Ammon's horn (tissue), 1 donor: ENCODE measurements around the gene KLHL12.
A peak's percentile ranks its signal among the peaks of the same experiment; 100 is the strongest.

Experiments
- DNase-seq: peaks from one replicate; pipeline ENCODE4 v3.0.0-alpha.2; 2016; ENCODE audit warnings: low spot score

KLHL12 gene

DNA sequence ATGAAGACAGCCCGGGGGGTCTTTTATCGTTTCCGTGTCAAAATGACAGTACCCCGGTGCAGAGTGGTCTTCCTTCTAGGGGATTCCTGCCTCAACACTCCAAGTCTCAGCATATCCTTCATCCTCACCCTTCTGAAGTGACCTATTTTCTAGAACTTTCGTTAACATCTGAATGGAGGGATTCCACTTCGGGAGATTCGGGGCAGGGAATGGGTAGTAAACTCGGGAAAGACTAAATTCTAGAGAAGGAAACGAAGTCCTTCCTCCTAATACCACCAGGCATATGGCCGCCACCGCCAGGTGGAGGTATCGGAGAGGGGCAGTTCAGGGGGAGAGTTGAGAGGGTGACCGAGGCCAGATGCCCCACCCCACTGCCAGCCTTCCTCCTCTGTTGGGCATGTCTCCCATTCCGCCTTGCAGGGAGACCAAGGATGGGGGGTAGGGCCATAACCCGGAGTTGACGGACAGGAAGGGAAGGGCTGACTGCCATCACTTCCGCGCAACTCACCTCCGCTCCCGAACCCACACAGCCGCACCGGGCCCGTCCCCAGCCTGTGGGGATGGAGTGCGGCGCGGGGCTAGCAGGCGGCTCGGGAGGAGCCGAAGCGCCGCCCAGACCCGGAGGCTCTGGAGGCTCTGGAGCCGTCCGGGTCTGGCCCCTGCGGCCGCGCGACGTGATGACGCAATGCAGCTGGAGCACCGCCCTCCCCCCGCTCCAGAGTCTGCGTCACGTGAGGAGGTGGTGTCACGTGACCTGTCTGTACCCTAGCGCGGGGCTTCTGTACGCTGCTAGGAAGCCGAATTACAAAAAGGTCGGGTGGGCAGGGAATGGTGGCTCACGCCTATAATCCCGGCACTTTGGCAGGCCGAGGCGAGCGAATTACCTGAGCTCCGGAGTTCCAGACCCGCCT lies at the start of gene KLHL12:
Gene KLHL12, minus strand, starts transcription at position 654 of the 911 bp plus-strand sequence. CDS start 2,072 bp downstream, outside the sequence.
- peak; percentile 97 for DNase-seq

DNA sequence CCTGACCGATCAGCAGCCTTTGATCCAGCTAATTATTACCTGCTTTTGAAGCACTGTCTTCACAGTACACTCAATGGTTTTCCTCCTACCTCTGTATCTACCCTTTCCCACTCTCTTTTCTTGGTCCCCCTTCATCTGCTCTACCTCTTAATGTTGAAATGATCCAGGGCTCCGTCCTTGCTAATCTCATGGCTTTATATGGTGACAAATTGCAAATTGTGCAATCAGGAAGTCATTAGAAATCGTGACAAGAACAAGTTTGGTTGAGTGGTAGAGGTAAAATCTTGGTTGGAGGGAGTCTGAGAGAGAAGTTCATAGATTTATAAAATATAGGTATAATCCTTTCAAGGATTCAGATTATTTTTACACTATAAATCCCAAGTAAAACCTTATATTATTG lies 49.6 kb upstream of the KLHL12 start:
- no peak for DNase-seq

DNA sequence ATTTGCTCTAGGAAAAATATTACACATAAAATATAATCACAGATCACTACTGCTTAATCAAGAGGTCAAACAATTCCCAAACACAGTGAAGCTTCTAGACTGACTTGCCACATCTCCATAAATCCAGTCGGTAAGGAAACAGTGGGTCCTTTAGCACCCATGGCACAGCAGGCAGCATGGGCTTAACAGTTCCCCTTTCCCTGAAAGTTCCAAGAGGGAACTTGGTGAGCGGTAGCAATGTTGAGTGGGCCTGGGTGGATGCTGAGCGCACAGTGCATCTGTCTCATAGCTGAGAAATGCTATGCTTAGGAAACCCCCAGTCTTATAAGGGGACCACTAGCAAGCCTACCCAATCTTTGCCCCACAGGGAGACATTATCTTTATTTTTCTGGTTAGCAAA lies 47.8 kb upstream of the KLHL12 start:
- DNase-seq = no peak

DNA sequence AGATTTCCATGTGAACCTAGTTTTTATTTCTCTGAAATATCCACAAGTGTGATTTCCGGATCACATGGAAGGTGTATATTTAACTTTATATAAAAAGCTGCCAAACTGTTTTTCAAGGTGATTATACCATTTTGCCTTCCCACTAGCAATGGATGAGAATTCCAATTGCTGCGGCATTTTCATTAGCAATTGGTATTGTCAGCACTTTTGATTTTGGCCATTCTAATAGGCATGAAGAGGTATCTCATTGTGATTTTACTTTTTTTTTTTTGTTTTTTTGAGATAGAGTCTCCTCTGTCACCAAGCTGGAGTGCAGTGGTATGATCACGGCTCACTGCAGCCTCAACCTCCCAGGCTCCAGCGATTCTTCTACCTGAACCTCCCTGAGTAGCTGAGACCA lies 45.0 kb upstream of the KLHL12 start:
- DNase-seq = no peak

DNA sequence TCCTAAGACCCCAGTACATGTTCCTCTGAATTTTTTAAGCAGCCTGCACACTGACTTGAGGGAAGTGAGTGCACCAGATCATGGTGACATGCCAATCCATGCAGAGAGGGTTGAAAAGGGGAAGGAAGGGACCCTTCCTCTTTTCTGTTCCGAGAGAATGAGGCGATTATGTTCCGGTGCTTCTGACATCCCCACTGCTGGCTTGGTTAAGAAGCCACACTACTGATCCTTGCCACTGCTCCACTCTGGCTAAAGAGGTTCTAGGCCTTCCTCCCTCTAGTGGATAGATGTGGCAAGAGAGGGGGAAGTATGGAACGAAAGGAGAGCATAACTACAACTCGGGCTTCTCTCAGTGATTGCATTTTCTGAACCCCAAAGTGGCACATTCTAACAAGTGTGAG lies 41.9 kb upstream of the KLHL12 start:
- DNase-seq = peak; percentile 82

DNA sequence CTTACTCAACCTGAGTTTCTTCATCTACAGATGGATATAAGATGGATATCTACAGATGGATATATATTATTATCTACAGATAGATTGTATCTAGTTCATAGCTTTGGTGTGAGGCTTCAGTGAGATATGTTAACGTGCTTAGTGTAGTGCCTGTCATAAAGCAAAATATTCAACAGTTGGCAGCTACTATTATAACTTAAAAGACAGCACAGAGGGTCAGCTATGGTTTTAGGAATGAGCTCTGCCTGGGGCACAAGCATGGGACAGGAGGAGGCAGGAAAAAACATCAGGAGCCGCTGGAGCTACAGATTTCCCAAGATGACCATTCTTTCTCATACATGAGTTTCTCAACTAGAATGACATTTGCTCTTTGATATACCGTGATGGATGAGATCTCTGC lies 41.3 kb upstream of the KLHL12 start:
- no peak for DNase-seq

DNA sequence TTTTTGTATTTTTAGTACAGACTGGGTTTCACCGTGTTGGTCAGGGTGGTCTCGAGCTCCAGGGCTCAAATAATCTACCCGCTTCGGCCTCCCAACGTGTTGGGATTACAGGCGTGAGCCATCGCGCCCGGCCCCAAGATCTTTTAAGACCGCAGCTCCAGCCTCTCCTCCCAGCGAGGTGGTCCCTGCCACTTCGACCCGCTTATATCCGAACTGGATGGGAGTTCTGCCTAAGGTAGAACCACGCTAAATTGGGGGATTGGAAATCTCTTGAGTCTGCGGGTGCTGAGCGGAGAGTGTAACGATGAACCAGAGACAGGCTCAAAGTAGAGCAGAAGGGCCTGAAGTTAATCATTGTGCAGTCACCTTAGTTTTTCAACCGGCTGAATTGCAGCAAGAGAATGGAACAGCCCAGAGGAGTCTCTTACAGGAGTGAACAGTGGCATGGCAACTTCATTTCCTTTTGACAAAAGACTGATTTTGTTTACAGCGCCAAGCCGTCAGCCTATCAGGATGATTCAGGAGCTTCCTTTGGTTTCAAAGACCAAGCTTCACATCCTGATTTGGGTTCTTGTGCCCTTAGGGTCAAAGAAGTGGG lies 40.7 kb upstream of the KLHL12 start:
- DNase-seq = peak; percentile 46

DNA sequence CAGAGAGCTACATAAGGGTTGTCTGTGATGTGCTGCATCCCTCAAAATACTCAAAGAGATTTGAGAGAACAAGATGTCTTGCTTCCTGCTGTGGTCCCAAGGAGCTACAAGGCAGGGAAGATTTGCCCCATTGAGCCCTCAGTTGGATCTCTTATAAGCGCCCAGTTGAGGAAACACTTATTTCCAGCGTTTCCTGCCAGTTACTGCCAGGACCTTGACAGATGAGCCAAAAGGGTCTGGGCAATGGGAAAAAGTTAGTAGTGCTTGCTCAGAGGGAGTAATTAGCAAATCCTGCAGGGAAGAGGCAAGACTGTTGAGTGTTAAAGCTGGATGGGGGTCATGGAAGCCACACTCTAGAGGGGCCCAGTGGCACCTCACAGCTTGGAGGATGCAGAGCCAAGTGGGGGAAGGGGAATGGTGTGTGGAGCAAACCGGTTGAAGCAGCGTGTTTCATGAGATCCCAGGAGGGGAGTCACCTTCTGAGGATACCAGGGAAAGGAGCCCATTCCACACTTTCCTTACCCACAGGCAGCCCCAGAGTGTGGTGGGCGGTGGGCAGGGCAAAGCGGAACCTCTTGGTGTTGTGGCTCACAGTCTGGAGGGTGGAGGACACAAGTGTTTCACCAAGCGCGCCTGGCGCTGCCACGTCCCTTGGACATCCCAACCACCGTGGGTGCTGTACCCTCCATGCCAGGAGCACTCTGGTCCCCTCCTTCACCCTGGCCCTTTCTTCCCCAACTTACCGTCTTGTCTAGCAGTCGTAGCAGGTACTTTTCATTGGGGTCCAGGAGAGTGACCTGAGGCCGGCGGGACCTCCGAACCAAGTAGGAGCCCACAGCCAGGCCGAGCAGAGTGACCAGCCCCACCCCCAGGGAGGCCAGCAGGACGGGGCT lies 39.2 kb upstream of the KLHL12 start:
- peak; percentile 22 for DNase-seq

DNA sequence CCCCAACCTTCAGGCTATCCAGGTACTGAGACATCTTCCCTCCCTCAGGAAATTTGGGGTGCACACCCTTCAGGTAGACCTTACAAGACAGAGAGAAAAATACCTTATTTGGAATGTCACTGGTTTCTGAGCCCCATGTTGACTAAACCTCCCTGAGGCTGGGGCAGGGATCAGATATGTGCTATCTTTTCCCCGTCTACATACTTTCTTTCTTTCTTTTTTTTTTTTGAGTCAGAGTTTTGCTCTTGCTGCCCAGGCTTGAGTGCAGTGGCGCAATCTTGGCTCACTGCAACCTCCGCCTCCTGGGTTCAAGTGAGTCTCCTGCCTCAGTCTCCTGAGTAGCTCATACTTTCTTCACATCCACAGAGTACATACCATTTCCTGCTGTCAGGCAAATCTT lies 38.4 kb upstream of the KLHL12 start:
- DNase-seq = no peak

DNA sequence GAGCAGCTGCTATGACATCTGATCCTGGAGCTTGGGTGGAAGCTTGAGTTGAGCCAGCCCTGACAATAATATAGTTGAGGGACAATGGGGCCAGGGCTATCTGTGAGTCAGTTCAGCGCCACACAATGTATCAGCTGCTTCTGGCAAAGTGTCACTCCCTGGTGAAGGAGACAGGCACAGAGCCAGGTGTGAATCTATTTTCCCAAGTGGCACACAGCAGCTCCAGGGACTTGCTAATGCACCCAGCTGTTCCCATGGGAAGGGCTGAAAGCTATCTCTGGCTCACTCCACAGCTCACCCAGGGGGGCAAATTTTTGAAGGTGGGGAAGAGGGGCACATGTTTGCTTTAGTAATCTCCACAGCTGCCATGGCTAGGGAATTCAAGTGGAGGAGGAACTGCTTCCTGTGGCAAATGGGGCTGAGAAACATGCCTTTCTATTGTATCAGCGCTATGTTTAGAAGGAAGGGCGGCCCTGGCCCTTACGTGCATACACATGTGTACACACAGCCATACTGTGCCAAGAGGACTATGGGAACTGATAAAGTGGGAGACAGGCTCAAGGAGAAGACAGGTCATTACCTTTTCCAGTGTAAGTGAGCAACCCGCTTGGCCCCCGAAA lies 37.9 kb upstream of the KLHL12 start:
- DNase-seq = no peak

DNA sequence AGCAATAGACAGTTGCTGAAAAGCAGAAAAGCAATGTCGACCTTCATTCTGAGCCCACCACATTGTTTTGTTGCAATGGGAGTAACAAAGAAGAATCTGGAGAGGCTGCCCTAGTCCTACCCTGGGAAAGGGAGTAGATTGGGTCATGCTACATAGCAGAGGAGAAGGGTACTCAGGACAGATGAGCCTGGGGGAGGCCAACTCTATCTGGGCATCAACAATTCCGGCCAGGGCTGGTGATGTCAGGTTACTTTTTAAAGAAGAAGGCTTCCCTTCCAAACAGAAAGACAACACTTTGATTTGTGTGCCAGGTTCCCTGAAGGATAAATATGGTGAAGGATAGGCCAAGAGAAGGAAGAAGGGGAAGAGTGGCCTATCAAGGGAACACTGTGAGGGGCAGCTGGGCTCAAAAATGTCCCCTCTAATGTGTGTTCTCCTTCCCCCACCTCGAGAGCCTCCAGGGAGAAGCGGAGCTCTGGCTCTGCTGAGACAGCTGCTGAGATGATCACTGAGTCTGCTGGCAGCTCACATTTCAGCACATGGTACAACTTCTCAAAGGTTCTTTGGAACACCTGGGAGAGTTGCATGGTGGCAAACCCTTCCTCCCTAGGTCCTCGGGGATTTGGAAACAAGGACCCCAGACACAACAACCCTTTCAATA lies 34.3 kb upstream of the KLHL12 start:
- DNase-seq = no peak

DNA sequence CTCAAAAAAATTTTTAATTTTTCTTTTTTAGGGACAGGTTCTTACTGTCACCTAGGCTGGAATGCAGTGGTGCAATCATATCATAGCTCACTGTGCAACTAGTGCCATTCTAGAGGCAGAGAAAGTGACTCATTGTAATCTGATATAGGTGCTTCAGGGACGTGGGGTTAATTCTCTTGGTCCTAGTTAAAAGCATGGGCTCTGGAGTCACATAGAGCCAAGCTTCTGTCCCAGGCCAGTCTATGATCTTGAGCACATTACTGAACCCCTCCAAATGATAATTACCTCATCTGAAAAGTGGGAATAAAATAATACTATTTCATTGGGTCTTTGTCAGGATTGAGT lies 32.2 kb upstream of the KLHL12 start:
- DNase-seq = no peak

DNA sequence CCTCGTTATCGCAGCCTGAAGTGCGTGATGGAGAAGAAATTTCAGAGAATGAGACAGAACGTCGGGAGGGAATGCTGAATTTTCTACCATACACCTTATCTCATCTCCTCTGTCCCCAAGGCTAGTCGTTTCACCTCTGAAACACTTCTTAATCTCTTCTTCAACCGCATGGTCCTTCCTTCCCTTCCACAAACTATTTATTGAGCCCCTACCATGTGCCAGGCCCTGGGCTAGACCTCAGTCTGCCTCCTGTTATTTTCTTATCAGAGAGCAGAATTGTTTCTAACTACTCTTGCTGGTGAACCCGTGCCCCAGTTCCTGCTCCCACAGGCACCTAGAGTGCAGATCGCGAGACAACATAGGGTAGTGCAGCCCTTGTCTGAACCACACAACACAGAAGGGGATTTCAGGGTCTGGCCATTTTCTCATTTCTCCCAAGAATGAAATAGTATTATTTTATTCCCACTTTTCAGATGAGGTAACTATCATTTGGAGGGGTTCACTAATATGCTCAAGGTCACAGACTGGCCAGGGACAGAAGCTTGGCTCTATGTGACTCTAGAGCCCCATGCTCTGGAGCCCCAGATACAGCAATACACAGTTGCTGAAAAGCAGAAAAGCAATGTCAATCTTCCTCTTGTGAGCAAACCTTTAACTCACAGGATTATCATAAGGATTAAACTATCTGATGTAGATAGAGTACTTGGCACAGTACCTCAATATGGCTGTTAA lies 31.7 kb upstream of the KLHL12 start:
- no peak for DNase-seq

DNA sequence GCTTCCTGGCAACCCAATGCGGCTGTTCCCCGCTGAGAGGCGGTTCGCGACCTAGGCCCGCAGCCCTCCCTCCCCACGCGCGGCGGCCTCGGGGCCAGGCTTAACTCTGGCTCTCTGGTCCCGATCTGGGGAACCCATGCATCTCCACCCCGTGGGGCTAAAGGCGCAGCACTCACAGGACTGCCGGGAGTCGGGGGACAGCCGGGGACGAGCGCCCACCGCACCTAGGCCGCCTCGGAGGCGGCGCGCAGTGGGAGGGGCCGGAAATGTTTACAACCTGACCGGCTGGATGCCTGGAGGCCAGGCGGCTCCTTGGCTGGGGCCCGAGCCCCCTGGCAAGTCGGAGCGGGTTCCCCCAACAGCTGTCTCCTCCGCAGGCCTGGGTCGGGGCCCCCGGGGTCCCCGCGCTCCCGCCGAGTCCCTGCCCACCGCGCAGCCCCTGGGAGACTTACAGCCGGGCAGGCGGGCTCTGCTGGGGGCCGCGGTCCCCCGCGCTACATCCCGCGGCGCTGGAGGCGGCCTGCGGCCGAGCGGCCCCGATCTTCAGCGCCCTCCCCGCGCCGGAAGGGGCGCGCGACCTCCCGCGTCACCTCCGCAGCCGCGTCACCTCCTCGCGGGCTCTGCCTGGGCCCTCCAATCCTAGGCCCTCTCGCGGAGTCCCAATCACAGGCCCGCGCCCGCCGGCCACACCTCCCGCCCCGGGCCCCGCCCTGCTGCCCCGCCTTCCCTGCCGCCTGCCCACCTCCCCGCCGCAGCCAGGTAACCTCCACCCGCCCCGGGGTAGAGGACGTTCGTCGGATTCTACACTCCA lies 30.9 kb upstream of the KLHL12 start, which contains the start of gene ADIPOR1:
Gene ADIPOR1, minus strand, starts transcription at position 580 of the 811 bp plus-strand sequence. CDS start 7,242 bp downstream, outside the sequence.
- DNase-seq = peak; percentile 95

DNA sequence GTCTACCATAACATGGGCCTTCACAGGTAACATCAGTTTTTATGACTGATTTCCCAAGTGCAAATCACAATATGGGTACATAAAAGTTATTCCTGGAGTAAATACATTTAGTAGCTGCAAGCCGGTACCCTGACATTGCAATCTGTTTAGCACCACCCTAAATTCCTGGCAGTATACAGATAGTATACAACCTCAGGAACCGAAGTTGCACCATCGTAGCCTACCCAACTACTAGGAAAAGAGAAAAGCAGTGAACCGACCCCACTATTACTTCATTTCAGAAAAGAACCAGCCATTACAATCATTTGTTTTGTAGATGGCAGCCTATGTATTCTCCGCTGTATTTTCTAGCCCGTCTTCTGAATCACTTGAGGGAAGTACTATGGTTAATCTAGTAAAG lies 29.9 kb upstream of the KLHL12 start:
- no peak for DNase-seq

DNA sequence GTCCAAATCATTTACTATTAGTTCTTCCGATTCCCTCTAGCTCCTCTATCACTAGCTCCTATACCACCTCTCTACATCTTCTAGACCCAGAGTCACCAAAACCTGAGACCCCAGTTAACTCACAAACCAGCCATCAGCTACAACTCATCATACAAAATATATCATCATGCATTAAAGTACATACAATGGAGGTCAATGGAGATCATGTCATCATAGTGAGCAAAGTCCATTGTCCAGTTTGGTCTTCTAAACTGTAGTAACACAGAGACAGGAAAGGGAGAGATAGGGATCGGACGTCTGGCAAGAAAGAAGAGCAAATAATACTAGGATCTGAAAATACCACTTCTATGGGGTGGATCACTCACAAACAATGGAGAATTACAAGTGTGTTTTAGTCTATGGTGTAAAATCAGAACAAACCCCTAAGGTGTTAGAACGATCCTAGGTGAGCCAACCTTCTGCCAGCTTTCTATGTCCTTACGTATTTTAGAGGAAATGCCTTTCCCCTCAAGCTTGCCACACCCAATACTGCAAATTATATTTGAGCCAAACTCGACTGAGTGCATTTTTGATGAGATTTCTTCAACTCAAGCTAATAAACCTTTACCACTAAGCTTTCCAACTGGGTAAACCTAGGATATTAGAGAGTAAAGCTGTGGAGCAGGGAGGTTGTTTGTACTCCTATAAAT lies 27.2 kb upstream of the KLHL12 start:
- no peak for DNase-seq

DNA sequence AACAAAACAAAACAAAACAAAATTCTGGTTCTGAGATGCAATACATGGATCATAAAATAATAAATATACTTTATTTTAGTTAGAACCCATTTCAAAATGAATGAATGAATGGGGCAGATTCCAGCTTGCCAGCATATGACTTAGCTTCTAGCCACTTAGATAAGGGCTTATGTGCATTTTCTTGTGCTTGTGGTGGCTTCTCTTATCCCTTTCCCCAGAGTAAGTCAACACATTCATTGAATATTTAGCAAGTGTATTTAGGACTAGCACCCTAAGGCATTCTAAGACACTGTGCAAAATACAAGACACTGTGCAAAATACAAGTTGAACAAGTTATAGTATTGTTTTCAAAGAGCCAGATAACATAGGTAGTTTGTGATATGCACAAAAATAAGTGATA lies 26.4 kb upstream of the KLHL12 start:
- no peak for DNase-seq

DNA sequence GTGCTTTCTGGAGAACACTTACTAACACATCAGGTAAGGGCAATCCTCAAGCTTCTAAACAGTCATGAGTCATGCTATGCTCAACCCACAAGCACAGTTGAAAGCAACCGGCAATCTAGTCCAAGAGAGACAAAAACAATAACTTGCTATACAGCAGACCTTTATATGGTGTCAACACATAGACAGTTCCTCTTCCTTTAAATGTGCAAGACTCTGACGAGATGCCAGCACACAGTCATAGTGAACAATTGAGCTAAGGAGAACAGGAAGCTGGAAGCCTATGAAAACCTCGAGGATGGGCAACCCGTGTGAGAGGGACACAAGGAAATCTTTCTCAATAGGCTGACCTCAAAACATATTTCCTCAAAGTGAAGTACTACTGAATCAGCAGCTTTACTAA lies 25.8 kb upstream of the KLHL12 start:
- DNase-seq = peak; percentile 70

DNA sequence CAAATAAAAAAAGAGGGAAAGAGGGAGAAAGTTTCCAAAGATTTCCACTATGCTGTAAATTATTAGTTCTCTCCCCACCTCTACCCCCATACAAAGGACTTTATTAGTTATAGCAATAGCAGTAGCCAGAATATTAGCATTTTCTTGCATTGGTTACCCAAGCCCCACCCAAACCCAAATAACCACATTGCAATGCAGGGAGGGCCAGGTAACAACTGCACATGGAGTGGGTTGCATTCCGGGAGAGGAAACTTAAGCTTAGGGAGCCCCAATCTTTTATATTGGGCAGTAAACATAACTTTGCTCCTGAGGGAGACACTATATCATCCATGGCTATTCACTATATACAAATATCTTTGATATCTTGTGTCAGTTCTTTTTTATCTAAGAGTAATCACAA lies 25.1 kb upstream of the KLHL12 start:
- no peak for DNase-seq
